ENCODE measurements around the gene GGACT.

Gene GGACT

GRCh38 chr13:100546713-100547405 is 41.7 kb downstream of the GGACT start:
- TF ChIP-seq CTCF (IDR thresholded peaks at IDR 0.05): no peak

GRCh38 chr13:100545684-100546061 is 42.9 kb downstream of the GGACT start:
- no peak for TF ChIP-seq CTCF (IDR thresholded peaks at IDR 0.05)

- no peak for TF ChIP-seq CTCF (IDR thresholded peaks at IDR 0.05)
These were observed 43.5 kb downstream of the GGACT start for GRCh38 chr13:100544866-100545683.

GRCh38 chr13:100543872-100544602 is 44.6 kb downstream of the GGACT start:
- no peak for TF ChIP-seq CTCF (IDR thresholded peaks at IDR 0.05)

GRCh38 chr13:100542826-100543156 is 45.8 kb downstream of the GGACT start:
- peak; percentile 49 for TF ChIP-seq CTCF (IDR thresholded peaks at IDR 0.05)

GRCh38 chr13:100541897-100542825 is 46.4 kb downstream of the GGACT start:
- no peak for TF ChIP-seq CTCF (IDR thresholded peaks at IDR 0.05)

GRCh38 chr13:100540621-100541020 is 48.0 kb downstream of the GGACT start:
- no peak for TF ChIP-seq CTCF (IDR thresholded peaks at IDR 0.05)
